NCI-H510A treated with DMSO at 0.1 percent for 48 hours (cell line): ENCODE data around the gene PSD.

Source experiments
- DNase-seq: peaks from one replicate; lab custom pipeline; 2025; lab: John Stamatoyannopoulos, UW

Gene PSD

GRCh38 chr10:102402512-102402896 is 16.1 kb downstream of the PSD start:
- no peak for DNase-seq

- DNase-seq = no peak
Observed at GRCh38 chr10:102401735-102402511, 16.7 kb downstream of the PSD start.

- DNase-seq = no peak
Observed at GRCh38 chr10:102401342-102401654, 17.3 kb downstream of the PSD start.

- no peak for DNase-seq
Observed at GRCh38 chr10:102400598-102401341, 17.8 kb downstream of the PSD start.

- DNase-seq = peak; percentile 47
Observed at GRCh38 chr10:102400076-102400475, 18.5 kb downstream of the PSD start.

GRCh38 chr10:102399217-102400021 is 19.2 kb downstream of the PSD start:
- peak; percentile 86 for DNase-seq

GRCh38 chr10:102398172-102399020 is 20.2 kb downstream of the PSD start:
- DNase-seq = no peak

GRCh38 chr10:102397222-102398171 is 21.1 kb downstream of the PSD start:
- no peak for DNase-seq

- no peak for DNase-seq
Observed at GRCh38 chr10:102396730-102397151, 21.8 kb downstream of the PSD start.

GRCh38 chr10:102396317-102396650 is 22.3 kb downstream of the PSD start:
- DNase-seq = no peak

GRCh38 chr10:102395400-102396316 is 22.9 kb downstream of the PSD start, which contains the start of gene NFKB2:
NFKB2 (plus strand) TSS chr10:102395705; CDS start chr10:102395960, 255 bp downstream.
- peak; percentile 68 for DNase-seq

- DNase-seq = no peak
Observed at GRCh38 chr10:102394801-102395399, 23.7 kb downstream of the PSD start.

GRCh38 chr10:102394079-102394800 is 24.3 kb downstream of the PSD start:
- peak; percentile 61 for DNase-seq

GRCh38 chr10:102393411-102394078 is 25.0 kb downstream of the PSD start:
- DNase-seq = peak; percentile 53

GRCh38 chr10:102392306-102392705 is 26.3 kb downstream of the PSD start:
- DNase-seq = no peak

GRCh38 chr10:102389894-102390293 is 28.7 kb downstream of the PSD start:
- no peak for DNase-seq

GRCh38 chr10:102384606-102385429 is 33.8 kb downstream of the PSD start:
- no peak for DNase-seq
